Activated CD4-positive, alpha-beta T cell treated with anti-CD3 and anti-CD28 coated beads for 48 hours (primary cell): ENCODE data around the gene AGBL4.

Experiments
- DNase-seq: peaks from one replicate; pipeline ENCODE4 v3.0.0-alpha.2; 2020

The AGBL4 gene

GRCh38 chr1:48499211-48499735 lies 1524.5 kb downstream of the AGBL4 start:
- DNase-seq, result no peak

GRCh38 chr1:48498096-48498791 lies 1525.5 kb downstream of the AGBL4 start:
- peak; percentile 85 for DNase-seq

- no peak for DNase-seq
Measured at GRCh38 chr1:48495911-48496310, 1527.8 kb downstream of the AGBL4 start.

GRCh38 chr1:48495166-48495565 lies 1528.6 kb downstream of the AGBL4 start:
- DNase-seq, result no peak

GRCh38 chr1:48493970-48494769 lies 1529.6 kb downstream of the AGBL4 start:
- no peak for DNase-seq

GRCh38 chr1:48493041-48493440 lies 1530.7 kb downstream of the AGBL4 start:
- no peak for DNase-seq

GRCh38 chr1:48492392-48492791 lies 1531.4 kb downstream of the AGBL4 start:
- no peak for DNase-seq

- DNase-seq, result no peak
Measured at GRCh38 chr1:48488721-48489120, 1535.0 kb downstream of the AGBL4 start.
